ENCODE measurements around the gene KCNJ18. TPM values are rescaled to one million over a fixed set of nuclear protein-coding genes. Genes with fewer than 3 reads are reported as not detected.

KCNJ18 gene
- total RNA-seq, 1 experiment from 2014 or later: not detected

- TF ChIP-seq TCF7L2 (IDR thresholded peaks at IDR 0.05; ENCODE audit: low read depth, low read length) (no peak), SIN3A (IDR thresholded peaks at IDR 0.05; ENCODE audit: borderline replicate concordance, insufficient read depth, low read depth, low read length) (no peak), CTCF (IDR thresholded peaks at IDR 0.05) (no peak), REST (IDR thresholded peaks at IDR 0.05; ENCODE audit: insufficient read depth in 1 of 2, low read depth in 2 of 2, low read length in 1 of 2) (no peak), POLR2AphosphoS5 (IDR thresholded peaks at IDR 0.05; ENCODE audit: low read depth, low read length) (no peak)
- H3K27ac ChIP-seq (ENCODE audit: low read length): no peak overlapping the region
- CTCF ChIA-PET: no interaction called here
- no TSS peak for BruUV-seq (replicated peaks)
- intact Hi-C loops (cut with micrococcal nuclease; ENCODE audit: unreplicated experiment): no loop called here
- no peaks in the 10 kb centered on the region for H3K9me3 ChIP-seq (ENCODE audit: control insufficient read depth, insufficient read depth, low read depth, low read length)
- in situ Hi-C loops (cut with HindIII; ENCODE audit: low pct_unique_long_range_greater_than_20kb, low sequenced_read_pairs): no loop called here
- no peaks in the 10 kb centered on the region for H3K27me3 ChIP-seq (ENCODE audit: control insufficient read depth, insufficient read depth, low read length)
- POLR2A ChIA-PET: no interaction called here
- DNase-seq (ENCODE audit: low read depth, low spot score) (no peak), ATAC-seq (no peak)
- no peaks in the 10 kb centered on the region for H3K36me3 ChIP-seq (ENCODE audit: control insufficient read depth, insufficient read depth, low read length)
- no peak overlapping the region for H3K4me3 ChIP-seq (ENCODE audit: low read depth in 2 of 2, low read length in 2 of 2)
- H3K4me1 ChIP-seq (ENCODE audit: control insufficient read depth, insufficient read depth, low read length): no peaks in the 10 kb centered on the region
Measured at GRCh38 chr17:21676281-21677111, 15.8 kb upstream of the KCNJ18 start.

GRCh38 chr17:21677126-21677910 is 15.0 kb upstream of the KCNJ18 start:
- no peak for TF ChIP-seq REST (IDR thresholded peaks at IDR 0.05; ENCODE audit: insufficient read depth in 1 of 2, low read depth in 2 of 2, low read length in 1 of 2)
- ChIA-PET POLR2A (no interaction called here), CTCF (no interaction called here)
- ATAC-seq (no peak; the same call in 1 of the 2 replicates), DNase-seq (ENCODE audit: low read depth, low spot score) (no peak)
- H3K4me1 ChIP-seq (ENCODE audit: control insufficient read depth, insufficient read depth, low read length): no peaks in the 10 kb centered on the region
- H3K4me3 ChIP-seq (ENCODE audit: low read depth in 2 of 2, low read length in 2 of 2): no peak overlapping the region
- in situ Hi-C loops (cut with HindIII; ENCODE audit: low pct_unique_long_range_greater_than_20kb, low sequenced_read_pairs) (no loop called here), intact Hi-C loops (cut with micrococcal nuclease; ENCODE audit: unreplicated experiment) (no loop called here)
- H3K27ac ChIP-seq (ENCODE audit: low read length): no peak overlapping the region
- no TSS peak for BruUV-seq (replicated peaks)
- no peaks in the 10 kb centered on the region for H3K9me3 ChIP-seq (ENCODE audit: control insufficient read depth, insufficient read depth, low read depth, low read length)
- H3K27me3 ChIP-seq (ENCODE audit: control insufficient read depth, insufficient read depth, low read length): no peaks in the 10 kb centered on the region
- H3K36me3 ChIP-seq (ENCODE audit: control insufficient read depth, insufficient read depth, low read length): no peaks in the 10 kb centered on the region
